GM20000 (cell line): Measurements from ENCODE around the gene CD99L2.
"Not testable (repeated sequence)": the region's sequence is repeated elsewhere in the genome, so short reads cannot be mapped to it uniquely, and the experiment has no call there.

Experiments used
- DNase-seq: peaks from one replicate; pipeline ENCODE4 v3.0.0; 2012; ENCODE audit warnings: low spot score
- CTCF ChIP-seq: IDR thresholded peaks from 2 replicates; pipeline ENCODE4 v1.5.1; 2012; ENCODE audit warnings: mild to moderate bottlenecking, control low read depth; ENCODE audit errors: extremely low read depth, missing control alignments

The CD99L2 gene

GRCh38 chrX:150879855-150880807, 18.3 kb downstream of the CD99L2 start:
- TF ChIP-seq CTCF = no peak

GRCh38 chrX:150875621-150876020, 22.8 kb downstream of the CD99L2 start:
- DNase-seq = not testable (repeated sequence)

More at GRCh38 chrX:150879855-150880807, 18.3 kb downstream of the CD99L2 start:
- DNase-seq = no peak

GRCh38 chrX:150874448-150874847, 24.0 kb downstream of the CD99L2 start:
- no peak for DNase-seq
- no peak for TF ChIP-seq CTCF

- TF ChIP-seq CTCF = no peak
- DNase-seq = no peak
Measured at GRCh38 chrX:150873616-150874015, 24.9 kb downstream of the CD99L2 start.

GRCh38 chrX:150872773-150873336, 25.6 kb downstream of the CD99L2 start:
- DNase-seq = no peak
- TF ChIP-seq CTCF = no peak

GRCh38 chrX:150871341-150871811, 27.1 kb downstream of the CD99L2 start:
- DNase-seq = no peak
- no peak for TF ChIP-seq CTCF

- peak; percentile 16 for DNase-seq
- no peak for TF ChIP-seq CTCF
Measured at GRCh38 chrX:150870487-150871340, 27.8 kb downstream of the CD99L2 start.
